Naive thymus-derived CD8-positive, alpha-beta T cell (primary cell): ENCODE results near the gene BICRAL. TPM values are rescaled to one million over a fixed set of nuclear protein-coding genes. Genes with fewer than 3 reads are reported as not detected.
A peak's percentile ranks its signal among the peaks of the same experiment; 100 is the strongest.
"Not testable (repeated sequence)": the region's sequence is repeated elsewhere in the genome, so short reads cannot be mapped to it uniquely, and the experiment has no call there.

Source experiments
- ATAC-seq, 2 donors: fragments of 150-1000 bp; cut with Tn5 transposase in 1 of 2; sonication (Bioruptor Pico), chemical (Tn5 transposase) in 1 of 2; 1 replicate in 1 of 2; 2 replicates in 1 of 2; pipeline ENCODE4 v1.10.0; 2021; ENCODE audit warnings: mild to moderate bottlenecking in 2 of 2, moderate library complexity in 2 of 2
- POLR2A ChIA-PET: fragments of 350-600 bp; sonication (Branson Sonifier 250); formaldehyde crosslinking; loops from one replicate; lab custom pipeline; 2021; ENCODE audit warnings: antibody characterized with exemption; lab: Charles Lee
- DNase-seq, 10 donors: peaks; one replicate each; pipeline versions ENCODE4 v3.0.0 to v3.0.0-alpha.2; 2020 to 2022
- H3K27ac Mint-ChIP-seq, 10 donors: one replicate each; pipeline ENCODE4 v1.8.0; 2020 to 2022; ENCODE audit warnings: mild to moderate bottlenecking in 10 of 10, mixed read lengths in 10 of 10, moderate library complexity in 4 of 10, inconsistent platforms in 1 of 10
- H3K27me3 Mint-ChIP-seq, 5 donors: one replicate each; pipeline ENCODE4 v1.8.0; 2021 to 2022; ENCODE audit warnings: mixed read lengths in 5 of 5
- H3K36me3 Mint-ChIP-seq, 3 donors: one replicate each; pipeline ENCODE4 v1.8.0; 2020 to 2022; ENCODE audit warnings: mixed read lengths in 3 of 3, mild to moderate bottlenecking in 2 of 3, inconsistent platforms in 1 of 3
- H3K4me1 Mint-ChIP-seq, 4 donors: one replicate each; pipeline ENCODE4 v1.8.0; 2021 to 2022; ENCODE audit warnings: mixed read lengths in 4 of 4
- H3K4me3 Mint-ChIP-seq, 10 donors: one replicate each; pipeline ENCODE4 v1.8.0; 2020 to 2022; ENCODE audit warnings: mild to moderate bottlenecking in 10 of 10, mixed read lengths in 10 of 10, moderate library complexity in 6 of 10, inconsistent platforms in 1 of 10
- H3K9me3 Mint-ChIP-seq, 9 donors: one replicate each; pipeline ENCODE4 v1.8.0; 2020 to 2022; ENCODE audit warnings: mixed read lengths in 9 of 9, mild to moderate bottlenecking in 3 of 9, inconsistent platforms in 1 of 9, moderate library complexity in 1 of 9
- polyA plus RNA-seq, 3 donors: library from polyadenylated mRNA; unstranded; fragments of 300-500 nt; fragmentation: Illumina TruSeq; gene quantifications; one replicate each; pipeline ENCODE4 v1.2.3, GENCODE V29; 2021
- total RNA-seq, 8 experiments: library from RNA in 2 of 8; stranded (reverse) in 2 of 8; gene quantifications; one replicate each; pipeline ENCODE4 v1.2.3 and lab custom pipeline; 2021 to 2026

The BICRAL gene
- total and polyA plus RNA-seq, 5 experiments from 2014 or later: 3.6 to 39.9 (median 6.3) TPM

- H3K9me3 Mint-ChIP-seq, DNase-seq, H3K27me3 Mint-ChIP-seq, ATAC-seq, H3K36me3 Mint-ChIP-seq: not testable (repeated sequence)
- POLR2A ChIA-PET: interaction anchor here (3.6 kb wide), 1 partner anchor 240 kb away, joined by 32 read pairs; no protein-coding TSS in a partner anchor
- Mint-ChIP-seq H3K4me1 (peaks cover 0 to 14% (median 11%) of the 10 kb centered on the region in 4 donors), H3K4me3 (peak overlapping the region in 5 of 10 donors; percentile 5 to 56 (median 43)), H3K27ac (peak overlapping the region in 6 of 10 donors; percentile 31 to 88 (median 73))
Observed at GRCh38 chr6:42902429-42903263, 120.8 kb downstream of the BICRAL start.

GRCh38 chr6:42904467-42904866 is 122.6 kb downstream of the BICRAL start:
- DNase-seq (no peak), ATAC-seq (no peak)
- no peaks in the 10 kb centered on the region for H3K36me3 Mint-ChIP-seq
- peaks cover 0 to 13% (median 8%) of the 10 kb centered on the region in 4 donors for H3K4me1 Mint-ChIP-seq
- no peaks in the 10 kb centered on the region for H3K9me3 Mint-ChIP-seq
- H3K27ac Mint-ChIP-seq: peak overlapping the region in 1 of 10 donors; percentile 24
- H3K27me3 Mint-ChIP-seq: no peaks in the 10 kb centered on the region
- POLR2A ChIA-PET: interaction anchor here (0.7 kb wide), 1 partner anchor 112 kb away, joined by 6 read pairs; no protein-coding TSS in a partner anchor
- no peak overlapping the region for H3K4me3 Mint-ChIP-seq

- DNase-seq: no peak
- peaks cover 3 to 7% (median 5%) of the 10 kb centered on the region in 4 donors for H3K4me1 Mint-ChIP-seq
- H3K9me3 Mint-ChIP-seq: no peaks in the 10 kb centered on the region
- no peak overlapping the region for H3K27ac Mint-ChIP-seq
- no peaks in the 10 kb centered on the region for H3K36me3 Mint-ChIP-seq
- ATAC-seq: no peak
- peaks cover 3 to 8% (median 4%) of the 10 kb centered on the region in 5 donors for H3K27me3 Mint-ChIP-seq
- POLR2A ChIA-PET: no interaction called here
- H3K4me3 Mint-ChIP-seq: no peak overlapping the region
Observed at GRCh38 chr6:42907336-42907735, 125.5 kb downstream of the BICRAL start.

- H3K9me3 Mint-ChIP-seq: no peaks in the 10 kb centered on the region
- POLR2A ChIA-PET: no interaction called here
- no peak for DNase-seq
- H3K4me1 Mint-ChIP-seq: peaks cover 3 to 6% (median 3%) of the 10 kb centered on the region in 4 donors
- no peak overlapping the region for H3K27ac Mint-ChIP-seq
- H3K27me3 Mint-ChIP-seq: peaks cover 6 to 13% (median 6%) of the 10 kb centered on the region in 5 donors
- no peak for ATAC-seq
- no peak overlapping the region for H3K4me3 Mint-ChIP-seq
- H3K36me3 Mint-ChIP-seq: no peaks in the 10 kb centered on the region
Observed at GRCh38 chr6:42909835-42910234, 128.0 kb downstream of the BICRAL start.

GRCh38 chr6:42911171-42912021 is 129.5 kb downstream of the BICRAL start:
- peak overlapping the region; percentile 19 to 80 (median 72) for H3K4me3 Mint-ChIP-seq
- no peaks in the 10 kb centered on the region for H3K9me3 Mint-ChIP-seq
- DNase-seq (no peak), ATAC-seq (peak; percentile 37 to 44)
- no peaks in the 10 kb centered on the region for H3K36me3 Mint-ChIP-seq
- peak overlapping the region in 3 of 10 donors; percentile 24 to 84 (median 65) for H3K27ac Mint-ChIP-seq
- POLR2A ChIA-PET: interaction anchor here (0.7 to 1.0 kb wide), 3 partner anchors 18 to 615 kb away, joined by 3 to 9 read pairs (median 8); partner anchors contain the start of gene CNPY3
- H3K4me1 Mint-ChIP-seq: peaks cover 3 to 6% (median 3%) of the 10 kb centered on the region in 4 donors
- H3K27me3 Mint-ChIP-seq: peaks cover 6 to 13% (median 6%) of the 10 kb centered on the region in 5 donors

- DNase-seq: no peak
- no peak overlapping the region for H3K27ac Mint-ChIP-seq
- H3K4me3 Mint-ChIP-seq: no peak overlapping the region
- H3K9me3 Mint-ChIP-seq: no peaks in the 10 kb centered on the region
- H3K27me3 Mint-ChIP-seq: peaks cover 6 to 13% (median 6%) of the 10 kb centered on the region in 5 donors
- ATAC-seq: no peak
- H3K4me1 Mint-ChIP-seq: peaks cover 3 to 6% (median 3%) of the 10 kb centered on the region in 4 donors
- POLR2A ChIA-PET: interaction anchor here (0.7 to 1.5 kb wide), 5 partner anchors 8 to 334 kb away, joined by 3 to 8 read pairs (median 4); partner anchors contain the start of gene CNPY3
- no peaks in the 10 kb centered on the region for H3K36me3 Mint-ChIP-seq
Observed at GRCh38 chr6:42914546-42914945, 132.7 kb downstream of the BICRAL start.

GRCh38 chr6:42915732-42916131 is 133.9 kb downstream of the BICRAL start, which contains the start of gene PTCRA:
Gene PTCRA, plus strand, starts transcription at chr6:42916053. Its CDS starts 17 bp downstream, at chr6:42916070.
- DNase-seq (no peak), ATAC-seq (no peak)
- Mint-ChIP-seq H3K4me1 (peaks cover 3 to 6% (median 3%) of the 10 kb centered on the region in 4 donors), H3K27ac (peak within 1 kb of the TSS in 1 of 10 donors; percentile 60), H3K9me3 (no peaks in the 10 kb centered on the region), H3K36me3 (no peaks in the 10 kb centered on the region), H3K4me3 (no peak within 1 kb of the TSS), H3K27me3 (peaks cover 6 to 13% (median 6%) of the 10 kb centered on the region in 5 donors)
- POLR2A ChIA-PET: interaction anchor here (0.6 to 1.5 kb wide), 2 partner anchors 14 to 217 kb away, joined by 3 to 8 read pairs; partner anchors contain the start of gene CNPY3

- peaks cover 1 to 2% (median 1%) of the 10 kb centered on the region in 4 donors for H3K4me1 Mint-ChIP-seq
- POLR2A ChIA-PET: no interaction called here
- H3K27me3 Mint-ChIP-seq: peaks cover 3 to 9% (median 4%) of the 10 kb centered on the region in 5 donors
- ATAC-seq: no peak
- H3K9me3 Mint-ChIP-seq: no peaks in the 10 kb centered on the region
- no peaks in the 10 kb centered on the region for H3K36me3 Mint-ChIP-seq
- H3K27ac Mint-ChIP-seq: peak overlapping the region in 1 of 10 donors; percentile 60
- no peak overlapping the region for H3K4me3 Mint-ChIP-seq
- DNase-seq: no peak
Observed at GRCh38 chr6:42916288-42916687, 134.4 kb downstream of the BICRAL start.

Other genes starting within 250 kb of the BICRAL start
- 10 to 100 TPM; 46.9 to 49.6 TPM for gene UBR2, start 218.0 kb upstream of the BICRAL start, total RNA-seq
- 1 to 10 TPM; 7.0 to 9.1 (median 8.1) TPM for gene UBR2, start 218.0 kb upstream of the BICRAL start, polyA plus RNA-seq
- gene PRPH2, start 59.5 kb upstream of the BICRAL start, total RNA-seq: under 1 TPM in 1 of 2 experiments, not detected in 1; 0.33 TPM
- gene PRPH2, start 59.5 kb upstream of the BICRAL start, polyA plus RNA-seq: under 1 TPM in 1 of 3 donors, not detected in 2; 0.08 TPM
- 10 to 100 TPM; 76.0 to 77.0 TPM for gene TBCC, start 35.9 kb upstream of the BICRAL start, total RNA-seq
- gene TBCC, start 35.9 kb upstream of the BICRAL start, polyA plus RNA-seq: 100 to 1,000 TPM; 112 to 126 (median 125) TPM
- 100 to 1,000 TPM; 113 to 135 TPM for gene RPL7L1, start 97.6 kb downstream of the BICRAL start, total RNA-seq
- gene RPL7L1, start 97.6 kb downstream of the BICRAL start, polyA plus RNA-seq: 10 to 100 TPM; 65.3 to 87.9 (median 67.4) TPM
- gene PTCRA, start 134.0 kb downstream of the BICRAL start, total RNA-seq: not detected
- not detected for gene PTCRA, start 134.0 kb downstream of the BICRAL start, polyA plus RNA-seq
- gene CNPY3, start 147.4 kb downstream of the BICRAL start, total RNA-seq: 100 to 1,000 TPM; 102 to 103 TPM
- 100 to 1,000 TPM in 2 of 3 donors, 10 to 100 TPM in 1; 90.3 to 158 (median 124) TPM for gene CNPY3, start 147.4 kb downstream of the BICRAL start, polyA plus RNA-seq
- 1 to 10 TPM; 1.9 to 2.1 TPM for gene GNMT, start 178.7 kb downstream of the BICRAL start, total RNA-seq
- under 1 TPM in 2 of 3 donors, not detected in 1; 0.19 to 0.34 TPM for gene GNMT, start 178.7 kb downstream of the BICRAL start, polyA plus RNA-seq
- 10 to 100 TPM; 34.5 to 38.3 TPM for gene PEX6, start 197.1 kb downstream of the BICRAL start, total RNA-seq
- 10 to 100 TPM; 17.6 to 30.8 (median 23.6) TPM for gene PEX6, start 197.1 kb downstream of the BICRAL start, polyA plus RNA-seq
- 10 to 100 TPM; 27.0 to 32.4 TPM for gene PPP2R5D, start 202.5 kb downstream of the BICRAL start, total RNA-seq
- 10 to 100 TPM; 11.6 to 29.8 (median 17.6) TPM for gene PPP2R5D, start 202.5 kb downstream of the BICRAL start, polyA plus RNA-seq
- 10 to 100 TPM; 33.9 to 38.4 TPM for gene MEA1, start 231.9 kb downstream of the BICRAL start, total RNA-seq
- gene MEA1, start 231.9 kb downstream of the BICRAL start, polyA plus RNA-seq: 10 to 100 TPM; 73.4 to 90.9 (median 77.5) TPM
- 10 to 100 TPM; 71.6 to 77.3 TPM for gene KLHDC3, start 232.2 kb downstream of the BICRAL start, total RNA-seq
- gene KLHDC3, start 232.2 kb downstream of the BICRAL start, polyA plus RNA-seq: 100 to 1,000 TPM; 107 to 136 (median 117) TPM
- gene RRP36, start 239.6 kb downstream of the BICRAL start, total RNA-seq: 10 to 100 TPM; 53.9 to 55.5 TPM
- 10 to 100 TPM; 52.7 to 74.5 (median 57.8) TPM for gene RRP36, start 239.6 kb downstream of the BICRAL start, polyA plus RNA-seq